HEK293 (cell line): ENCODE measurements around the gene CROCC.

Experiments used
- CTCF ChIA-PET: fragments of 350-600 bp; formaldehyde crosslinking; extraction: SDS; loops from one replicate; lab custom pipeline; 2021; ENCODE audit warnings: antibody characterized with exemption; lab: Yijun Ruan, JAX
- POLR2A ChIA-PET: fragments of 300-600 bp; formaldehyde crosslinking; extraction: SDS; loops from one replicate; lab custom pipeline; 2020; ENCODE audit warnings: antibody characterized with exemption, inconsistent platforms; lab: Yijun Ruan, JAX
- H3K27ac ChIP-seq: fragments of 200-500 bp; sonication (Bioruptor generic); 2 replicates; pipeline ENCODE4 v1.5.1; 2014; ENCODE audit warnings: low read depth, low read length, control low read depth, inconsistent platforms; ENCODE audit errors: extremely low read depth
- H3K36me3 ChIP-seq, 2 experiments: fragments of 200-500 bp in 1 of 2; sonication (Bioruptor generic) in 1 of 2; 1 replicate in 1 of 2; 2 replicates in 1 of 2; pipeline ENCODE4 v1.5.1; 2014 to 2017; ENCODE audit warnings: inconsistent platforms in 2 of 2, low read length in 2 of 2; ENCODE audit not compliant: control insufficient read depth in 2 of 2, insufficient read depth in 1 of 2
- H3K4me1 ChIP-seq: fragments of 200-500 bp; sonication (Bioruptor generic); 2 replicates; pipeline ENCODE4 v1.5.1; 2014; ENCODE audit warnings: mild to moderate bottlenecking, low read length, inconsistent platforms; ENCODE audit not compliant: control insufficient read depth, insufficient read depth
- H3K4me3 ChIP-seq: 2 replicates; pipeline ENCODE4 v1.5.1; 2011; ENCODE audit warnings: low read depth, mild to moderate bottlenecking, control low read depth, low read length, moderate library complexity
- H3K9me3 ChIP-seq: fragments of 200-500 bp; sonication (Bioruptor generic); 2 replicates; pipeline ENCODE4 v1.5.1; 2014; ENCODE audit warnings: low read depth, low read length, inconsistent platforms; ENCODE audit not compliant: control insufficient read depth, insufficient read depth
- KLF1 ChIP-seq: fragments of 450-650 bp; formaldehyde crosslinking; IDR thresholded peaks from 2 replicates; pipeline ENCODE4 v1.5.1; 2016; ENCODE audit warnings: missing biosample characterization, missing genetic modification characterization
- KLF16 ChIP-seq: fragments of 450-650 bp; formaldehyde crosslinking; IDR thresholded peaks from 2 replicates; pipeline ENCODE4 v1.5.1; 2017; ENCODE audit warnings: missing biosample characterization, missing genetic modification characterization
- KLF9 ChIP-seq: fragments of 450-650 bp; formaldehyde crosslinking; IDR thresholded peaks from 2 replicates; pipeline ENCODE4 v1.5.1; 2016; ENCODE audit warnings: missing biosample characterization, missing genetic modification characterization, low read depth
- MEIS1 ChIP-seq: sonication (generic); formaldehyde crosslinking; IDR thresholded peaks from 2 replicates; pipeline ENCODE4 v1.8.1; 2022; ENCODE audit warnings: missing genetic modification reagents, mild to moderate bottlenecking, borderline replicate concordance
- OVOL3 ChIP-seq: fragments of 450-650 bp; formaldehyde crosslinking; IDR thresholded peaks from 2 replicates; pipeline ENCODE4 v1.5.1; 2016; ENCODE audit warnings: missing biosample characterization, missing genetic modification characterization
- PRDM1 ChIP-seq: fragments of 450-650 bp; formaldehyde crosslinking; IDR thresholded peaks from 2 replicates; pipeline ENCODE4; 2016; ENCODE audit warnings: missing biosample characterization, missing genetic modification characterization
- SETDB1 ChIP-seq: IDR thresholded peaks from one replicate; pipeline ENCODE4 v1.6.1; 2017; ENCODE audit warnings: mild to moderate bottlenecking, low read length, moderate library complexity, mixed read lengths; ENCODE audit not compliant: insufficient read length
- ZBTB21 ChIP-seq: fragments of 450-650 bp; formaldehyde crosslinking; IDR thresholded peaks from 2 replicates; pipeline ENCODE4 v1.5.1; 2017; ENCODE audit warnings: missing biosample characterization, missing genetic modification characterization
- ZFP3 ChIP-seq: fragments of 450-650 bp; formaldehyde crosslinking; IDR thresholded peaks from 2 replicates; pipeline ENCODE4 v1.5.1; 2016; ENCODE audit warnings: low read depth, missing biosample characterization, missing genetic modification characterization
- ZNF121 ChIP-seq: fragments of 450-650 bp; formaldehyde crosslinking; IDR thresholded peaks from 2 replicates; pipeline ENCODE4 v1.5.1; 2016; ENCODE audit warnings: missing biosample characterization, missing genetic modification characterization
- ZNF132 ChIP-seq: fragments of 450-650 bp; formaldehyde crosslinking; IDR thresholded peaks from 2 replicates; pipeline ENCODE4 v1.5.1; 2017; ENCODE audit warnings: missing biosample characterization, missing genetic modification characterization, borderline replicate concordance
- ZNF23 ChIP-seq: fragments of 450-650 bp; formaldehyde crosslinking; IDR thresholded peaks from 2 replicates; pipeline ENCODE4 v1.5.1; 2016; ENCODE audit warnings: missing biosample characterization, missing genetic modification characterization, borderline replicate concordance
- ZNF239 ChIP-seq: fragments of 450-650 bp; formaldehyde crosslinking; IDR thresholded peaks from 2 replicates; pipeline ENCODE4 v1.5.1; 2016; ENCODE audit warnings: missing biosample characterization, missing genetic modification characterization
- ZNF248 ChIP-seq: fragments of 450-650 bp; formaldehyde crosslinking; IDR thresholded peaks from 2 replicates; pipeline ENCODE4 v1.5.1; 2017; ENCODE audit warnings: missing biosample characterization, missing genetic modification characterization
- ZNF302 ChIP-seq: fragments of 450-650 bp; formaldehyde crosslinking; IDR thresholded peaks from 2 replicates; pipeline ENCODE4 v1.5.1; 2016; ENCODE audit warnings: missing biosample characterization, missing genetic modification characterization, low read depth
- ZNF610 ChIP-seq: fragments of 450-650 bp; formaldehyde crosslinking; IDR thresholded peaks from 2 replicates; pipeline ENCODE4 v1.5.1; 2016; ENCODE audit warnings: missing biosample characterization, missing genetic modification characterization, borderline replicate concordance
- ZNF791 ChIP-seq: fragments of 450-650 bp; formaldehyde crosslinking; IDR thresholded peaks from 2 replicates; pipeline ENCODE4 v1.5.1; 2016; ENCODE audit warnings: missing biosample characterization, missing genetic modification characterization
- ZXDB ChIP-seq: fragments of 450-650 bp; formaldehyde crosslinking; IDR thresholded peaks from 2 replicates; pipeline ENCODE4 v1.5.1; 2016; ENCODE audit warnings: missing biosample characterization, missing genetic modification characterization
- TF ChIP-seq, protein P1 (sequence below): fragments of 450-650 bp; formaldehyde crosslinking; IDR thresholded peaks from 2 replicates; pipeline ENCODE4 v1.5.1; 2016; ENCODE audit warnings: missing biosample characterization, missing genetic modification characterization
- TF ChIP-seq, protein P2 (sequence below): fragments of 450-650 bp; formaldehyde crosslinking; IDR thresholded peaks from 2 replicates; pipeline ENCODE4 v1.5.1; 2017; ENCODE audit warnings: missing biosample characterization, missing genetic modification characterization
- TF ChIP-seq, protein P3 (sequence below): fragments of 450-650 bp; formaldehyde crosslinking; IDR thresholded peaks from 2 replicates; pipeline ENCODE4 v1.5.1; 2017; ENCODE audit warnings: missing biosample characterization, mild to moderate bottlenecking, missing genetic modification characterization, moderate library complexity
- TF ChIP-seq, protein P4 (sequence below): fragments of 450-650 bp; formaldehyde crosslinking; IDR thresholded peaks from 2 replicates; pipeline ENCODE4 v1.5.1; 2016; ENCODE audit warnings: missing biosample characterization, missing genetic modification characterization, borderline replicate concordance

Gene CROCC

DNA sequence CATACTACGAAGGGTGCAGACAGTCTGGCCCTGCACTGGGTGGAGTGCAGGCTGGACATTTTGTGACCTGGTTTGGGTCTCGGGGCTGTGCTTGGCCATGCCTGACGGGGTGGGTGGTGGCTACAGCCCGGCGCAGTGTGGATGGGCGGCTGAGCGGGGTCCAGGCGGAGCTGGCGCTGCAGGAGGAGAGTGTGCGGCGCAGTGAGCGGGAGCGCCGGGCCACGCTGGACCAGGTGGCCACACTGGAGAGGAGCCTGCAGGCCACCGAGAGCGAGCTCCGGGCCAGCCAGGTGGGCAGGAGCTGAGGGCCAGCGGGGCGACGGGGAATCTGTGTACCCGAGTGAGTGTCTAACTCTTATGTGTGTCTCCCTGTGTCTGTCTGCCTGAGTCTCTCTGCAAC lies 44.6 kb downstream of the CROCC start:
- ChIA-PET CTCF (interaction anchor here (0.5 to 8.7 kb wide), 6 partner anchors 14 to 81 kb away, joined by 3 to 115 read pairs (median 4); no protein-coding TSS in a partner anchor), POLR2A (interaction anchor here (0.8 to 4.1 kb wide), 5 partner anchors 12 to 345 kb away, joined by 3 to 23 read pairs (median 4); partner anchors contain the start of gene MFAP2)
- H3K9me3 ChIP-seq = no peaks in the 10 kb centered on the region
- peak overlapping the region; percentile 66; the same call in 1 of the 2 replicates for H3K27ac ChIP-seq
- TF ChIP-seq, protein P1, sequence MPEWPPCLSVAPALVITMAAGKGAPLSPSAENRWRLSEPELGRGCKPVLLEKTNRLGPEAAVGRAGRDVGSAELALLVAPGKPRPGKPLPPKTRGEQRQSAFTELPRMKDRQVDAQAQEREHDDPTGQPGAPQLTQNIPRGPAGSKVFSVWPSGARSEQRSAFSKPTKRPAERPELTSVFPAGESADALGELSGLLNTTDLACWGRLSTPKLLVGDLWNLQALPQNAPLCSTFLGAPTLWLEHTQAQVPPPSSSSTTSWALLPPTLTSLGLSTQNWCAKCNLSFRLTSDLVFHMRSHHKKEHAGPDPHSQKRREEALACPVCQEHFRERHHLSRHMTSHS (tag by site-specific recombination) = no peak
- TF ChIP-seq ZNF121 (tag by site-specific recombination) = no peak
- no peak for TF ChIP-seq KLF9
- TF ChIP-seq, protein P2, sequence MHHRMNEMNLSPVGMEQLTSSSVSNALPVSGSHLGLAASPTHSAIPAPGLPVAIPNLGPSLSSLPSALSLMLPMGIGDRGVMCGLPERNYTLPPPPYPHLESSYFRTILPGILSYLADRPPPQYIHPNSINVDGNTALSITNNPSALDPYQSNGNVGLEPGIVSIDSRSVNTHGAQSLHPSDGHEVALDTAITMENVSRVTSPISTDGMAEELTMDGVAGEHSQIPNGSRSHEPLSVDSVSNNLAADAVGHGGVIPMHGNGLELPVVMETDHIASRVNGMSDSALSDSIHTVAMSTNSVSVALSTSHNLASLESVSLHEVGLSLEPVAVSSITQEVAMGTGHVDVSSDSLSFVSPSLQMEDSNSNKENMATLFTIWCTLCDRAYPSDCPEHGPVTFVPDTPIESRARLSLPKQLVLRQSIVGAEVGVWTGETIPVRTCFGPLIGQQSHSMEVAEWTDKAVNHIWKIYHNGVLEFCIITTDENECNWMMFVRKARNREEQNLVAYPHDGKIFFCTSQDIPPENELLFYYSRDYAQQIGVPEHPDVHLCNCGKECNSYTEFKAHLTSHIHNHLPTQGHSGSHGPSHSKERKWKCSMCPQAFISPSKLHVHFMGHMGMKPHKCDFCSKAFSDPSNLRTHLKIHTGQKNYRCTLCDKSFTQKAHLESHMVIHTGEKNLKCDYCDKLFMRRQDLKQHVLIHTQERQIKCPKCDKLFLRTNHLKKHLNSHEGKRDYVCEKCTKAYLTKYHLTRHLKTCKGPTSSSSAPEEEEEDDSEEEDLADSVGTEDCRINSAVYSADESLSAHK (tag by site-specific recombination) = no peak
- no peak for TF ChIP-seq ZFP3 (tag by site-specific recombination)
- TF ChIP-seq ZNF239 = no peak
- no peak for TF ChIP-seq ZNF248 (tag by site-specific recombination)
- TF ChIP-seq, all 188 proteins: peak for 0
- H3K4me3 ChIP-seq = no peak overlapping the region
- H3K36me3 ChIP-seq = peaks cover 3 to 64% of the 10 kb centered on the region in 2 experiments; a peak in 2 of 3 replicates
- peaks cover 8% of the 10 kb centered on the region; the same call in 1 of the 2 replicates for H3K4me1 ChIP-seq

DNA sequence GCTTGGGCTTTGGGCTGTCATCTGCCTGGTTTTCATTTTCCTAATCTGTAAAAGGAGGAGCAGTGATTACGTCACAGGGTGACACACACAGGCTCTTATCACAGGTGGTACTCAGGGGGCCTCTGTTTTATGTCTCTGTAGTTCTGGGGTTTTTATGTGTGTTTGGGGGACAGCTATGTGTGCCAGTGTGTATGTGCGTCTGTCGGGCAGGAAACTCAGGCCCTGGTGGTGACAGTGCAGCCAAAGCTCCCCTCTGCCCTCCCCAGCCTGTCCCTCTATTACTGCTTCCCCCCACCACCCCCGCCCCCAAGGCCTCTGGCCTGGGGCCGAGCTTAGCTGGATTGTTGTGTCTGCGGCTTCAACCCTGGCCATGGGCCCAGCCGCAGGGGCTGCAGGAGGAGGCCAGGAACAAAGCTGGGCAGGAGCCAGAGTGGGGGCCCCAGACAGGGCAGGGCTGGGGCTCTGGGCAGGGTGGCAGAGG lies 45.4 kb downstream of the CROCC start:
- Histone ChIP-seq H3K4me3 (no peak overlapping the region), H3K9me3 (no peaks in the 10 kb centered on the region), H3K27ac (peak overlapping the region; percentile 66), H3K4me1 (peaks cover 8% of the 10 kb centered on the region; the same call in 1 of the 2 replicates), H3K36me3 (peaks cover 3 to 70% of the 10 kb centered on the region in 2 experiments; a peak in 2 of 3 replicates)
- ChIA-PET POLR2A (interaction anchor here (0.8 to 4.1 kb wide), 10 partner anchors 8 to 346 kb away, joined by 3 to 23 read pairs (median 4); partner anchors contain the start of genes ATP13A2 and MFAP2), CTCF (interaction anchor here (0.8 to 8.7 kb wide), 6 partner anchors 15 to 355 kb away, joined by 3 to 115 read pairs (median 4); no protein-coding TSS in a partner anchor)
- TF ChIP-seq SETDB1 = no peak
- no peak for TF ChIP-seq ZNF791
- no peak for TF ChIP-seq MEIS1
- no peak for TF ChIP-seq OVOL3 (tag by site-specific recombination)
- TF ChIP-seq ZNF23 (tag by site-specific recombination) = no peak
- no peak for TF ChIP-seq ZNF610 (tag by site-specific recombination)
- no peak for TF ChIP-seq ZNF132 (tag by site-specific recombination)
- TF ChIP-seq, protein P3, sequence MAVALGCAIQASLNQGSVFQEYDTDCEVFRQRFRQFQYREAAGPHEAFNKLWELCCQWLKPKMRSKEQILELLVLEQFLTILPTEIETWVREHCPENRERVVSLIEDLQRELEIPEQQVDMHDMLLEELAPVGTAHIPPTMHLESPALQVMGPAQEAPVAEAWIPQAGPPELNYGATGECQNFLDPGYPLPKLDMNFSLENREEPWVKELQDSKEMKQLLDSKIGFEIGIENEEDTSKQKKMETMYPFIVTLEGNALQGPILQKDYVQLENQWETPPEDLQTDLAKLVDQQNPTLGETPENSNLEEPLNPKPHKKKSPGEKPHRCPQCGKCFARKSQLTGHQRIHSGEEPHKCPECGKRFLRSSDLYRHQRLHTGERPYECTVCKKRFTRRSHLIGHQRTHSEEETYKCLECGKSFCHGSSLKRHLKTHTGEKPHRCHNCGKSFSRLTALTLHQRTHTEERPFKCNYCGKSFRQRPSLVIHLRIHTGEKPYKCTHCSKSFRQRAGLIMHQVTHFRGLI (tag by site-specific recombination) = no peak
- peak; percentile 81 for TF ChIP-seq ZXDB (tag by site-specific recombination)
- TF ChIP-seq, protein P4, sequence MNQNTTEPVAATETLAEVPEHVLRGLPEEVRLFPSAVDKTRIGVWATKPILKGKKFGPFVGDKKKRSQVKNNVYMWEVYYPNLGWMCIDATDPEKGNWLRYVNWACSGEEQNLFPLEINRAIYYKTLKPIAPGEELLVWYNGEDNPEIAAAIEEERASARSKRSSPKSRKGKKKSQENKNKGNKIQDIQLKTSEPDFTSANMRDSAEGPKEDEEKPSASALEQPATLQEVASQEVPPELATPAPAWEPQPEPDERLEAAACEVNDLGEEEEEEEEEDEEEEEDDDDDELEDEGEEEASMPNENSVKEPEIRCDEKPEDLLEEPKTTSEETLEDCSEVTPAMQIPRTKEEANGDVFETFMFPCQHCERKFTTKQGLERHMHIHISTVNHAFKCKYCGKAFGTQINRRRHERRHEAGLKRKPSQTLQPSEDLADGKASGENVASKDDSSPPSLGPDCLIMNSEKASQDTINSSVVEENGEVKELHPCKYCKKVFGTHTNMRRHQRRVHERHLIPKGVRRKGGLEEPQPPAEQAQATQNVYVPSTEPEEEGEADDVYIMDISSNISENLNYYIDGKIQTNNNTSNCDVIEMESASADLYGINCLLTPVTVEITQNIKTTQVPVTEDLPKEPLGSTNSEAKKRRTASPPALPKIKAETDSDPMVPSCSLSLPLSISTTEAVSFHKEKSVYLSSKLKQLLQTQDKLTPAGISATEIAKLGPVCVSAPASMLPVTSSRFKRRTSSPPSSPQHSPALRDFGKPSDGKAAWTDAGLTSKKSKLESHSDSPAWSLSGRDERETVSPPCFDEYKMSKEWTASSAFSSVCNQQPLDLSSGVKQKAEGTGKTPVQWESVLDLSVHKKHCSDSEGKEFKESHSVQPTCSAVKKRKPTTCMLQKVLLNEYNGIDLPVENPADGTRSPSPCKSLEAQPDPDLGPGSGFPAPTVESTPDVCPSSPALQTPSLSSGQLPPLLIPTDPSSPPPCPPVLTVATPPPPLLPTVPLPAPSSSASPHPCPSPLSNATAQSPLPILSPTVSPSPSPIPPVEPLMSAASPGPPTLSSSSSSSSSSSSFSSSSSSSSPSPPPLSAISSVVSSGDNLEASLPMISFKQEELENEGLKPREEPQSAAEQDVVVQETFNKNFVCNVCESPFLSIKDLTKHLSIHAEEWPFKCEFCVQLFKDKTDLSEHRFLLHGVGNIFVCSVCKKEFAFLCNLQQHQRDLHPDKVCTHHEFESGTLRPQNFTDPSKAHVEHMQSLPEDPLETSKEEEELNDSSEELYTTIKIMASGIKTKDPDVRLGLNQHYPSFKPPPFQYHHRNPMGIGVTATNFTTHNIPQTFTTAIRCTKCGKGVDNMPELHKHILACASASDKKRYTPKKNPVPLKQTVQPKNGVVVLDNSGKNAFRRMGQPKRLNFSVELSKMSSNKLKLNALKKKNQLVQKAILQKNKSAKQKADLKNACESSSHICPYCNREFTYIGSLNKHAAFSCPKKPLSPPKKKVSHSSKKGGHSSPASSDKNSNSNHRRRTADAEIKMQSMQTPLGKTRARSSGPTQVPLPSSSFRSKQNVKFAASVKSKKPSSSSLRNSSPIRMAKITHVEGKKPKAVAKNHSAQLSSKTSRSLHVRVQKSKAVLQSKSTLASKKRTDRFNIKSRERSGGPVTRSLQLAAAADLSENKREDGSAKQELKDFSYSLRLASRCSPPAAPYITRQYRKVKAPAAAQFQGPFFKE = no peak
- 0 out of 2 replicates have a peak, but pooled peaks have one; percentile 22 for TF ChIP-seq KLF1 (tag by site-specific recombination)
- TF ChIP-seq PRDM1 (tag by site-specific recombination) = no peak
- TF ChIP-seq ZNF302 (tag by site-specific recombination) = no peak
- TF ChIP-seq KLF16 (tag by site-specific recombination) = 0 out of 2 replicates have a peak, but pooled peaks have one; percentile 26
- TF ChIP-seq ZBTB21 (tag by site-specific recombination) = peak; percentile 22; the same call in 1 of the 2 replicates
